Measurements from ENCODE around the gene C11orf54. TPM values are rescaled to one million over a fixed set of nuclear protein-coding genes. Genes with fewer than 3 reads are reported as not detected.

The C11orf54 gene
- total RNA-seq, 1 donor from 2014 or later, result 35.4 TPM

DNA sequence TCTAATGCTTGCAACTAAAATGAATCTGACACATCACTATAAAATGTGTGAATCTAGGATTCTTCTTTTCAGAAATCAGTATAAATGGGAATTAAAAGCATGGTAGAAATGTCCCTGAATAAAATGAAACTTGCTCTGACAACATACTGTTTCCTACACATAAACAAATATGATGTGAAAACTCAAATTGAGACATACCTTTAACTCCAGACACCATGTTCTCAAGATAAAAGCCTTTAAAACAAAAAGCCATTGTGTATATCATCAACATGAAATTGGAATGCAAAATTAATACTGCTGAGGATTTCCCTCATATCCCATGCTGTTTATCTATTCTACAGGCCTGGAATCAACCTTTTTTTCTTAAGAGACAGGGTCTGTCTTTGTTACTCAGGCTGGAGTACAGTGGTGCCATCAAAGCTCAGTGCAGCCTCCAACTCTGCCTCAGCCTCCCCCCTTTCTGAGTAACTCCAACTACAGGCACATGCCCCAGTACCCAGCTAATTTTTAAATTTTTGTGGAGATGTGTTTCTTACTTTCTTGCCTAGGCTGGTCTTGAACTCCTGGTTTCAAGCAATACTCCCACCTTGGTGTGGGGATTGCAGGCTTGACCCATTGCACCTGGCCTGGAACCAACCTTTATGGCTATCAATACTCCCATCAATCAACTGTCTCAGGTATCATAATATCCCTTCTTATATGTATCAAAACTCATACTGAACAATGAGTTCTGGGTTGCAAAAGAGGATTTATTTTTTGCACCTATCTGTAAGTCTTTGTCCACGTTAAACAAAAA is 6.8 kb upstream of the C11orf54 start:
- TF ChIP-seq, protein P1, sequence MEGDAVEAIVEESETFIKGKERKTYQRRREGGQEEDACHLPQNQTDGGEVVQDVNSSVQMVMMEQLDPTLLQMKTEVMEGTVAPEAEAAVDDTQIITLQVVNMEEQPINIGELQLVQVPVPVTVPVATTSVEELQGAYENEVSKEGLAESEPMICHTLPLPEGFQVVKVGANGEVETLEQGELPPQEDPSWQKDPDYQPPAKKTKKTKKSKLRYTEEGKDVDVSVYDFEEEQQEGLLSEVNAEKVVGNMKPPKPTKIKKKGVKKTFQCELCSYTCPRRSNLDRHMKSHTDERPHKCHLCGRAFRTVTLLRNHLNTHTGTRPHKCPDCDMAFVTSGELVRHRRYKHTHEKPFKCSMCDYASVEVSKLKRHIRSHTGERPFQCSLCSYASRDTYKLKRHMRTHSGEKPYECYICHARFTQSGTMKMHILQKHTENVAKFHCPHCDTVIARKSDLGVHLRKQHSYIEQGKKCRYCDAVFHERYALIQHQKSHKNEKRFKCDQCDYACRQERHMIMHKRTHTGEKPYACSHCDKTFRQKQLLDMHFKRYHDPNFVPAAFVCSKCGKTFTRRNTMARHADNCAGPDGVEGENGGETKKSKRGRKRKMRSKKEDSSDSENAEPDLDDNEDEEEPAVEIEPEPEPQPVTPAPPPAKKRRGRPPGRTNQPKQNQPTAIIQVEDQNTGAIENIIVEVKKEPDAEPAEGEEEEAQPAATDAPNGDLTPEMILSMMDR (IDR thresholded peaks at IDR 0.05; ENCODE audit: borderline replicate concordance), result no peak
- H3K9me3 ChIP-seq (replicated peaks), result no peaks in the 10 kb centered on the region
- H3K27ac ChIP-seq (replicated peaks), result no peak overlapping the region
- no peak overlapping the region for H3K4me3 ChIP-seq
- intact Hi-C loops (cut with micrococcal nuclease), result no loop called here
- peaks cover 40% of the 10 kb centered on the region for H3K4me1 ChIP-seq
- DNase-seq, result no peak
- H3K27me3 ChIP-seq (ENCODE audit: low read depth), result no peaks in the 10 kb centered on the region
- H3K36me3 ChIP-seq, result peaks cover 91% of the 10 kb centered on the region

DNA sequence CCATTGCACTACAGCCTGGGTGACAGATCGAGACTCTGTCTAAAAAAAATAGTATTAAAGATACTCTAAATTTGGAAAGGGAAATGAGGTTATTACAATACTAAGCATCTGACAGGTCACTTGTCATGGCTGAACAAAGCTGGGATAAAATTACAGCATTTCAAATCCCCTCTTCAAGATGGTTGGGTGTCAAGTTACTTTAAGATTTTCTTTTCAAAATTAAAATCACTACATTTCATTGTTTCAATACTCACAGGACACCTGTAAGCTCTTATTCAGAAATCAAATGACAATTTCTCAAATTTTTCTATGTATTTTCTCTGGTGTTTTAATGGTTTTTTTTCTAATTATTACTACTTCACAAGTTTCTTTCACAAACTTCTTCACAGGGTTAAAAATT is 5.8 kb upstream of the C11orf54 start:
- intact Hi-C loops (cut with micrococcal nuclease), result no loop called here
- Histone ChIP-seq H3K36me3 (peaks cover 81% of the 10 kb centered on the region), H3K4me3 (no peak overlapping the region), H3K27ac (replicated peaks) (no peak overlapping the region), H3K4me1 (peaks cover 50% of the 10 kb centered on the region), H3K27me3 (ENCODE audit: low read depth) (no peaks in the 10 kb centered on the region), H3K9me3 (replicated peaks) (no peaks in the 10 kb centered on the region)
- TF ChIP-seq, protein P1 (IDR thresholded peaks at IDR 0.05; ENCODE audit: borderline replicate concordance), result no peak
- DNase-seq, result no peak

DNA sequence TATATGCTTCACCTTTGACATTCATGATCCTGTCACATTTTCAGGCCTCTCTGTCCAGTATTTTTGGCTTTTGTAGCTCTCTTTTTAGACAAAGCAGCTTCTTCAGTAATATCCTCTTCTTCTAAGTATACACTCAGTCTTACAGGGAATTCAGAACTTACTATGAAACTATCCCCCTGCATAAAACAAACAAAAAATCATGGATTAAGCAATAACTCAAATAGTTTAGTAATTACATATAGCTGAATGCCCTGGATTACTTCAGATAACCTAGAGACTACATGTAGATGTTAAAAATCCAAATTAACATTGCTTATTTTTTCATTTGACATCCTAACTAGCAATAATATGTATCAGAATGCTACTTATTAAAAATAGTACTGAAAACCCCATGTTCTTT is 5.3 kb upstream of the C11orf54 start:
- TF ChIP-seq, protein P1 (IDR thresholded peaks at IDR 0.05; ENCODE audit: borderline replicate concordance), result no peak
- intact Hi-C loops (cut with micrococcal nuclease), result no loop called here
- Histone ChIP-seq H3K27me3 (ENCODE audit: low read depth) (no peaks in the 10 kb centered on the region), H3K4me3 (no peak overlapping the region), H3K4me1 (peaks cover 55% of the 10 kb centered on the region), H3K9me3 (replicated peaks) (no peaks in the 10 kb centered on the region), H3K36me3 (peaks cover 76% of the 10 kb centered on the region), H3K27ac (replicated peaks) (no peak overlapping the region)
- DNase-seq, result no peak

DNA sequence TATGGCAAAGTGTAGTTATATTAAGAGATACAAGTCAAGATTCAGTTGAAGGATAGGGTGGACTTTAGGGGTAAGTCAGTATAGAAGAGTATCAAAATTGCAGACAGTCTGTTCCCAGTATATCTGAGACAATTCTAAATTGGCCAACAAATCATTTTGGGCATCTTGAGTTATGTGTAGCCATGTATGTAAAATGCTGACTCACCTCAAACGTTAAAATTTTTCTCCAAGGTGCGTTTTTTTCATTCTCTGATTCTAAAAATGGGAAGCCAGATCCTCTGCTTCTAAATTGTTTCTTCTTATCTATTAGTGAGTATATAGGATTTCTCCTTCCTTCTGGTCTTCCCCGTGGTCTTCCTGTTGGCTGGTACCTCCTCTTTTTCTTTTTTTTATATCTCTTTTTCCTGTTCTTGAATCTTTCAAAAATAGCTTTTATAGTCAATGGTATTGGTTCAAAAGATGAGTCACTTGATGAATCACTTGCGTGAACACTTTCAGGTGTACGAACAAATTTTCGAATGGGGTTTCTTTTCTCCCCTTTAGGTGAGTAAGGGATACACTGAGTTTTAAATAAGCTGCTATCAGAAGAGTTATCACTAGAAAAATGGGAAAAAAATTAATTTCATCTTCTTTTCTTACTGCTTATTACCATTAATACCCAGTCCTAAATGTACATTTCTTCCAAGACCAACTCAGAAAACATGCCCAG is 3.4 kb upstream of the C11orf54 start:
- Histone ChIP-seq H3K27ac (replicated peaks) (no peak overlapping the region), H3K9me3 (replicated peaks) (no peaks in the 10 kb centered on the region), H3K4me3 (no peak overlapping the region), H3K36me3 (peaks cover 58% of the 10 kb centered on the region), H3K4me1 (peaks cover 69% of the 10 kb centered on the region), H3K27me3 (ENCODE audit: low read depth) (no peaks in the 10 kb centered on the region)
- TF ChIP-seq, protein P1 (IDR thresholded peaks at IDR 0.05; ENCODE audit: borderline replicate concordance), result no peak
- intact Hi-C loops (cut with micrococcal nuclease), result no loop called here
- DNase-seq, result no peak

DNA sequence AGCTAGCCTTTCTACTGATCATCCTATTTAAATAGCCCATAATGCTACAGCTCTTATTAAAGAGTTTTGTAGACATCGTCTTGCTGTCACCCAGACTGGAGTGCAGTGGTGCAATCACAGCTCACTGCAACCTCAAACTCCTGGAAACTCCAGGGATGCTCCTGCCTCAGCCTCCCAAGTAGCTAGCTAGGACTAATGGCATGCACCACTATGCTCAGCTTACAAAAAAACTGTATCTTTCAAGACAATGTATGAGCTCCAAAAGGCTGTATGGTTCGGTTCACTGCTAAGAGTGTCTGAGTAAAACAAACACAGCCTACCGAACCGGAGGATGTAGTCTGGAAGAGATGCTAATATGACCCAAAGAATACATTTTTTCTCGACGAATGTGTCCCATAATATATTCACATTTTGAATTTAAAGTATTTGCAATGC is 2.8 kb upstream of the C11orf54 start:
- no peaks in the 10 kb centered on the region for H3K9me3 ChIP-seq (replicated peaks)
- H3K36me3 ChIP-seq, result peaks cover 58% of the 10 kb centered on the region
- H3K4me1 ChIP-seq, result peaks cover 75% of the 10 kb centered on the region
- DNase-seq, result no peak
- no peak overlapping the region for H3K27ac ChIP-seq (replicated peaks)
- intact Hi-C loops (cut with micrococcal nuclease), result no loop called here
- H3K27me3 ChIP-seq (ENCODE audit: low read depth), result no peaks in the 10 kb centered on the region
- TF ChIP-seq, protein P1 (IDR thresholded peaks at IDR 0.05; ENCODE audit: borderline replicate concordance), result no peak
- H3K4me3 ChIP-seq, result peak overlapping the region; percentile 83
